Trophoblast cell (in vitro differentiated cells and primary cell): ENCODE measurements around the gene LRRC37B.

Experiments used
- DNase-seq, 2 donors: peaks; one replicate each; pipeline ENCODE4 v3.0.0-alpha.2; 2016
- H2AFZ ChIP-seq: 2 replicates; pipeline ENCODE4 v1.6.1; 2013; ENCODE audit warnings: low read length, moderate library complexity, mild to moderate bottlenecking; ENCODE audit not compliant: insufficient read depth, poor library complexity
- H2AK5ac ChIP-seq: 2 replicates; pipeline ENCODE4 v1.6.1; 2013; ENCODE audit warnings: mild to moderate bottlenecking, low read length
- H2BK120ac ChIP-seq: 2 replicates; pipeline ENCODE4 v1.6.1; 2013; ENCODE audit warnings: low read length, mild to moderate bottlenecking, moderate library complexity; ENCODE audit not compliant: insufficient read depth, poor library complexity
- H2BK12ac ChIP-seq: 2 replicates; pipeline ENCODE4 v1.6.1; 2013; ENCODE audit warnings: mild to moderate bottlenecking, low read length, moderate library complexity
- H2BK5ac ChIP-seq: 2 replicates; pipeline ENCODE4 v1.6.1; 2013; ENCODE audit warnings: low read length, low read depth, moderate library complexity, mild to moderate bottlenecking; ENCODE audit not compliant: poor library complexity
- H3K14ac ChIP-seq: 2 replicates; pipeline ENCODE4 v1.6.1; 2013; ENCODE audit warnings: mild to moderate bottlenecking, low read length
- H3K18ac ChIP-seq: 2 replicates; pipeline ENCODE4 v1.6.1; 2013; ENCODE audit warnings: mild to moderate bottlenecking, low read length
- H3K23ac ChIP-seq: 2 replicates; pipeline ENCODE4 v1.6.1; 2013; ENCODE audit warnings: low read length
- H3K27ac ChIP-seq: 2 replicates; pipeline ENCODE4 v1.5.1; 2013; ENCODE audit warnings: low read depth, mild to moderate bottlenecking, inconsistent platforms, low read length, moderate library complexity
- H3K27me3 ChIP-seq: 2 replicates; pipeline ENCODE4 v1.6.1; 2013; ENCODE audit warnings: inconsistent platforms, mild to moderate bottlenecking, low read length, moderate library complexity; ENCODE audit not compliant: insufficient read depth
- H3K36me3 ChIP-seq, 2 experiments: 1 replicate in 1 of 2; 2 replicates in 1 of 2; pipeline ENCODE4 v1.6.1; 2013; ENCODE audit warnings: low read length in 2 of 2, mild to moderate bottlenecking in 2 of 2, moderate library complexity in 1 of 2; ENCODE audit not compliant: insufficient read depth in 2 of 2, control insufficient read depth in 1 of 2
- H3K4ac ChIP-seq: 2 replicates; pipeline ENCODE4 v1.6.1; 2013; ENCODE audit warnings: low read depth, mild to moderate bottlenecking, low read length, moderate library complexity
- H3K4me1 ChIP-seq, 2 experiments: 1 replicate in 1 of 2; 2 replicates in 1 of 2; pipeline ENCODE4 v1.6.1; 2013; ENCODE audit warnings: low read length in 2 of 2, mild to moderate bottlenecking in 2 of 2, moderate library complexity in 1 of 2; ENCODE audit not compliant: insufficient read depth in 2 of 2, control insufficient read depth in 1 of 2
- H3K4me2 ChIP-seq: 2 replicates; pipeline ENCODE4 v1.6.1; 2013; ENCODE audit warnings: inconsistent platforms, mild to moderate bottlenecking, low read length, moderate library complexity
- H3K4me3 ChIP-seq: 2 replicates; pipeline ENCODE4 v1.5.1; 2013; ENCODE audit warnings: mild to moderate bottlenecking, low read depth, low read length, inconsistent platforms
- H3K79me1 ChIP-seq: one replicate; pipeline ENCODE4 v1.6.1; 2013; ENCODE audit warnings: low read length
- H3K79me2 ChIP-seq: 2 replicates; pipeline ENCODE4 v1.6.1; 2013; ENCODE audit warnings: low read length, mild to moderate bottlenecking; ENCODE audit not compliant: control insufficient read depth, insufficient read depth, poor library complexity
- H3K9ac ChIP-seq: 2 replicates; pipeline ENCODE4 v1.6.1; 2013; ENCODE audit warnings: mild to moderate bottlenecking, low read length
- H3K9me3 ChIP-seq: 2 replicates; pipeline ENCODE4 v1.6.1; 2013; ENCODE audit warnings: low read depth, mild to moderate bottlenecking, control low read depth, inconsistent platforms, low read length; ENCODE audit not compliant: insufficient read depth
- H4K12ac ChIP-seq: 2 replicates; pipeline ENCODE4 v1.6.1; 2013; ENCODE audit warnings: low read depth, mild to moderate bottlenecking, low read length, moderate library complexity
- H4K8ac ChIP-seq: 2 replicates; pipeline ENCODE4 v1.6.1; 2013; ENCODE audit warnings: low read depth, mild to moderate bottlenecking, low read length, moderate library complexity
- H4K91ac ChIP-seq: one replicate; pipeline ENCODE4 v1.6.1; 2013; ENCODE audit warnings: low read depth, mild to moderate bottlenecking, low read length, moderate library complexity
- WGBS: extraction: QIAGEN DNeasy Blood & Tissue Kit; methylation state at CpG from one replicate; pipeline ENCODE4 v1.1.7; 2013; ENCODE audit warnings: missing lambda C conversion rate; ENCODE audit not compliant: insufficient read length, insufficient coverage; ENCODE audit errors: extremely low coverage; 5-methylcytosine and 5-hydroxymethylcytosine counted together

Gene LRRC37B

DNA sequence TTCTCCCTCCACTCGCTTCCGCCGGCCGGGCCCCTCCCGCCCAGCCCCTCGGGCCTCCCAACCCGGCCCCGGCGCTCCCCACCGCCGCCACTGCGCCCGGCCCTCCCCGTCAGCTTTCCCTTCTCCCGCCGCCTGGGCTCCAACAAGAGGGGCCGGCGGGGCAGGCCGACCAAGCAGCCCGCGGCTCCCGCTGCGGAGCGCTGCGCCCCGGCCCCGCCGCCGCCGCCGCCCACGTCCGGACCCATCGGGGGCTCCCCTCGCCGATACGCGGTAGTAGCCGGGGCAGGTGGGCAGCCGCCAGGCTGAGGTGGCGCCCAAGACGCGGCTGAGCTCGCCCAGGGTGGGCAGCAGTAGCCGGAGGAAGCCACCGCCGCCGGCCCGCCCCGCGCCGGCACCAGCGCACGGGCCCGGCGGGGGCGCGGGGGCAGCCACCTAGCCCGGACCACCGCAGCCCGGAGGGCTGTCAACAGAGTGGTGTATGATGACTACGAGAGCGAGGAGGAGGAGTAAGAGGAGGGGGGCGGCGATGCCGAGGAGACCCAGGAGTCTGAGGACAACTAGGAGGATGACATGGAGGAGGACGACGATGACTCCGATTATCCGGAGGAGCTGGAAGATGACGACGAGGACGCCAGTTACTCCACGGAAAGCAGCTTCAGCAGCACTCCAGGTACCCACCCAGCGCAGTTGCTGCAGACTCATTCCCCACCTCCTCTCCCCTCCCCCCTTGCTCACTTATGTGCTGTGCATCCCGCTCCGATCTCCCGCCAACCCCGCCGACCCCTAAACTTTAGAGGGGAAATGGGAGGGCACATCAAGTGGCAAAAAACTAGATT is 498 bp downstream of the LRRC37B start:
- no CpG with 5 or more reads among the region's 80 CpGs for WGBS
- Histone ChIP-seq H3K9me3 (no peaks in the 10 kb centered on the region), H3K18ac (peak overlapping the region; percentile 93), H2BK12ac (no peak overlapping the region), H2BK120ac (peak overlapping the region; percentile 52), H4K12ac (peak overlapping the region; percentile 11), H2AFZ (peak overlapping the region; percentile 87), H3K9ac (peak overlapping the region; percentile 89), H3K14ac (peak overlapping the region; percentile 47), H2BK5ac (peak overlapping the region; percentile 23), H3K23ac (peak overlapping the region; percentile 42), H3K27me3 (no peaks in the 10 kb centered on the region), H2AK5ac (no peak overlapping the region), H3K79me2 (peaks cover 6% of the 10 kb centered on the region), H4K8ac (peak overlapping the region; percentile 59), H3K4me1 (no peaks in the 10 kb centered on the region), H3K4ac (peak overlapping the region; percentile 29), H3K79me1 (no peaks in the 10 kb centered on the region), H4K91ac (peak overlapping the region; percentile 59), H3K27ac (no peak overlapping the region), H3K36me3 (no peaks in the 10 kb centered on the region), H3K4me2 (peak overlapping the region; percentile 100), H3K4me3 (peak overlapping the region; percentile 91)
- no peak for DNase-seq

- H3K9ac ChIP-seq, result no peak overlapping the region
- H3K4ac ChIP-seq, result peak overlapping the region; percentile 46
- H3K27ac ChIP-seq, result no peak overlapping the region
- H2AFZ ChIP-seq, result no peak overlapping the region
- H3K23ac ChIP-seq, result no peak overlapping the region
- H3K36me3 ChIP-seq, result no peaks in the 10 kb centered on the region
- H4K91ac ChIP-seq, result no peak overlapping the region
- H3K18ac ChIP-seq, result no peak overlapping the region
- H3K4me3 ChIP-seq, result no peak overlapping the region
- no peak overlapping the region for H2BK120ac ChIP-seq
- no peaks in the 10 kb centered on the region for H3K9me3 ChIP-seq
- H3K79me1 ChIP-seq, result no peaks in the 10 kb centered on the region
- no peak overlapping the region for H4K12ac ChIP-seq
- H2BK5ac ChIP-seq, result no peak overlapping the region
- no peaks in the 10 kb centered on the region for H3K4me1 ChIP-seq
- no peak overlapping the region for H2AK5ac ChIP-seq
- H3K4me2 ChIP-seq, result no peak overlapping the region
- DNase-seq, result no peak
- H3K27me3 ChIP-seq, result no peaks in the 10 kb centered on the region
- no peak overlapping the region for H2BK12ac ChIP-seq
- H3K14ac ChIP-seq, result no peak overlapping the region
- no CpG with 5 or more reads among the region's 2 CpGs for WGBS
- H3K79me2 ChIP-seq, result peaks cover 6% of the 10 kb centered on the region
- no peak overlapping the region for H4K8ac ChIP-seq
Observed at GRCh38 chr17:32009262-32009542, 2.0 kb downstream of the LRRC37B start.

GRCh38 chr17:32010114-32010513 is 2.9 kb downstream of the LRRC37B start:
- no peaks in the 10 kb centered on the region for H3K9me3 ChIP-seq
- no peaks in the 10 kb centered on the region for H3K79me1 ChIP-seq
- H2BK12ac ChIP-seq, result no peak overlapping the region
- H2AK5ac ChIP-seq, result no peak overlapping the region
- H2AFZ ChIP-seq, result no peak overlapping the region
- H3K27ac ChIP-seq, result no peak overlapping the region
- H3K14ac ChIP-seq, result no peak overlapping the region
- no peak for DNase-seq
- no CpG with 5 or more reads among the region's 4 CpGs for WGBS
- H3K23ac ChIP-seq, result no peak overlapping the region
- H3K4ac ChIP-seq, result no peak overlapping the region
- H3K27me3 ChIP-seq, result no peaks in the 10 kb centered on the region
- H4K12ac ChIP-seq, result no peak overlapping the region
- H3K79me2 ChIP-seq, result peaks cover 6% of the 10 kb centered on the region
- H2BK5ac ChIP-seq, result no peak overlapping the region
- no peaks in the 10 kb centered on the region for H3K4me1 ChIP-seq
- no peaks in the 10 kb centered on the region for H3K36me3 ChIP-seq
- no peak overlapping the region for H3K18ac ChIP-seq
- H4K91ac ChIP-seq, result no peak overlapping the region
- H2BK120ac ChIP-seq, result no peak overlapping the region
- no peak overlapping the region for H3K9ac ChIP-seq
- no peak overlapping the region for H3K4me2 ChIP-seq
- H4K8ac ChIP-seq, result no peak overlapping the region
- no peak overlapping the region for H3K4me3 ChIP-seq

GRCh38 chr17:32015245-32016013 is 8.2 kb downstream of the LRRC37B start:
- H4K91ac ChIP-seq, result no peak overlapping the region
- no peak overlapping the region for H3K4ac ChIP-seq
- no peak overlapping the region for H3K4me3 ChIP-seq
- H3K79me2 ChIP-seq, result no peaks in the 10 kb centered on the region
- no peak overlapping the region for H2BK12ac ChIP-seq
- H4K8ac ChIP-seq, result no peak overlapping the region
- H4K12ac ChIP-seq, result no peak overlapping the region
- no peaks in the 10 kb centered on the region for H3K79me1 ChIP-seq
- no peak overlapping the region for H3K4me2 ChIP-seq
- no peak overlapping the region for H2AFZ ChIP-seq
- H2BK5ac ChIP-seq, result no peak overlapping the region
- peaks cover 2% of the 10 kb centered on the region for H3K9me3 ChIP-seq
- DNase-seq, result no peak
- H3K36me3 ChIP-seq, result peaks cover 0 to 2% of the 10 kb centered on the region in 2 experiments
- WGBS, result no CpG with 5 or more reads among the region's 9 CpGs
- H3K9ac ChIP-seq, result no peak overlapping the region
- H3K27ac ChIP-seq, result no peak overlapping the region
- no peaks in the 10 kb centered on the region for H3K27me3 ChIP-seq
- H3K14ac ChIP-seq, result no peak overlapping the region
- no peaks in the 10 kb centered on the region for H3K4me1 ChIP-seq
- H3K23ac ChIP-seq, result no peak overlapping the region
- no peak overlapping the region for H2BK120ac ChIP-seq
- H2AK5ac ChIP-seq, result no peak overlapping the region
- no peak overlapping the region for H3K18ac ChIP-seq
